A673 (cell line): ENCODE data around the gene ANO2. TPM values are rescaled to one million over a fixed set of nuclear protein-coding genes. Genes with fewer than 3 reads are reported as not detected.

Experiments used
- BruUV-seq: library from RNA; stranded (reverse); fragments of 400-500 nt; replicated peaks from 2 replicates; lab custom pipeline; 2021; lab: Mats Ljungman, UMichigan
- CTCF ChIA-PET: fragments of 300-600 bp; sonication (Branson Sonifier 250); formaldehyde crosslinking; loops from one replicate; lab custom pipeline; 2022; ENCODE audit warnings: antibody characterized with exemption; lab: Charles Lee
- POLR2A ChIA-PET: fragments of 300-600 bp; sonication (Branson Sonifier 250); formaldehyde crosslinking; loops from one replicate; lab custom pipeline; 2022; ENCODE audit warnings: antibody characterized with exemption; ENCODE audit not compliant: low non-redundant PET; lab: Charles Lee
- DNase-seq: peaks from one replicate; pipeline ENCODE4 v3.0.0-alpha.2; 2015; ENCODE audit warnings: low spot score
- H3K27ac ChIP-seq: fragments of 200-600 bp; sonication (generic); 2 replicates; pipeline ENCODE4 v1.5.1; 2016; ENCODE audit warnings: mixed run types, low read depth, mild to moderate bottlenecking, mixed read lengths, antibody characterized with exemption, low read length; ENCODE audit not compliant: poor library complexity, severe bottlenecking
- H3K27me3 ChIP-seq: fragments of 200-600 bp; sonication (generic); replicated peaks from 2 replicates; pipeline ENCODE4 v1.6.1; 2017; ENCODE audit warnings: mixed run types, low read depth, mild to moderate bottlenecking, mixed read lengths, antibody characterized with exemption, low read length; ENCODE audit not compliant: insufficient read depth, poor library complexity
- H3K36me3 ChIP-seq: fragments of 200-600 bp; sonication (generic); 2 replicates; pipeline ENCODE4 v1.6.1; 2016; ENCODE audit warnings: mixed run types, mild to moderate bottlenecking, mixed read lengths, antibody characterized with exemption, low read length; ENCODE audit not compliant: insufficient read depth, poor library complexity, severe bottlenecking
- H3K4me1 ChIP-seq: fragments of 200-600 bp; sonication (generic); 2 replicates; pipeline ENCODE4 v1.6.1; 2017; ENCODE audit warnings: mixed run types, mild to moderate bottlenecking, mixed read lengths, antibody characterized with exemption, low read length; ENCODE audit not compliant: insufficient read depth, poor library complexity, severe bottlenecking
- H3K4me3 ChIP-seq: fragments of 200-600 bp; sonication (generic); 2 replicates; pipeline ENCODE4 v1.5.1; 2016; ENCODE audit warnings: low read depth, mixed run types, mild to moderate bottlenecking, mixed read lengths, low read length; ENCODE audit not compliant: poor library complexity, severe bottlenecking
- H3K9me3 ChIP-seq: fragments of 200-600 bp; sonication (generic); 2 replicates; pipeline ENCODE4 v1.6.1; 2016; ENCODE audit warnings: mixed run types, low read depth, mild to moderate bottlenecking, mixed read lengths, antibody characterized with exemption, low read length; ENCODE audit not compliant: poor library complexity, severe bottlenecking
- EZH2 ChIP-seq: fragments of 200-600 bp; sonication (generic); IDR thresholded peaks from 2 replicates; pipeline ENCODE4 v1.6.1; 2017; ENCODE audit warnings: borderline replicate concordance, low read depth, mild to moderate bottlenecking, mixed read lengths, antibody characterized with exemption, low read length; ENCODE audit not compliant: poor library complexity, severe bottlenecking
- intact Hi-C: fragments of 100-400 bp; cut with micrococcal nuclease; formaldehyde crosslinking; loops from one replicate; pipeline ENCODE4 v1.10.0; 2022; ENCODE audit not compliant: unreplicated experiment
- total RNA-seq: library from RNA; stranded (reverse); gene quantifications from 2 replicates; pipeline ENCODE4 v1.2.3, GENCODE V29; 2021
- TF ChIP-seq, protein P1 (sequence below): fragments of 300-800, 200-600 bp; sonication (generic); conservative IDR thresholded peaks from 2 replicates; pipeline ENCODE4 v1.5.1; 2017; ENCODE audit warnings: low read depth, mild to moderate bottlenecking, antibody characterized with exemption, low read length, moderate library complexity, mixed read lengths

ANO2 gene
- total RNA-seq, 1 experiment from 2014 or later = not detected

DNA sequence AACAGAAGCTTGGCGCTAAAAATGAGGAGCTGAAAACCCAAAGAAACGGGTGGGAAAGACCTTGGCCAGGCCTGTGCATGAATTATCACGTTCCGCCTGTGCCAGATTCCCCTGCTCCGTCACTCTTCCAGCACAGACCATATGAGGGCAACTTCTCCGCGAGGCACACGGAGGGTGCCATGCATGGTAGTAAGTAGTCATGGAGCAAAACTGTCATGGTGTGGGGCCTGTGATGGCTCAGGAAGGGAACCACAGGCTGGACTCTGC lies 148.2 kb downstream of the ANO2 start:
- POLR2A ChIA-PET = no interaction called here
- no peak for DNase-seq
- no peaks in the 10 kb centered on the region for H3K9me3 ChIP-seq
- no peak overlapping the region for H3K27ac ChIP-seq
- no TSS peak for BruUV-seq
- no peak overlapping the region for H3K4me3 ChIP-seq
- TF ChIP-seq, protein P1, sequence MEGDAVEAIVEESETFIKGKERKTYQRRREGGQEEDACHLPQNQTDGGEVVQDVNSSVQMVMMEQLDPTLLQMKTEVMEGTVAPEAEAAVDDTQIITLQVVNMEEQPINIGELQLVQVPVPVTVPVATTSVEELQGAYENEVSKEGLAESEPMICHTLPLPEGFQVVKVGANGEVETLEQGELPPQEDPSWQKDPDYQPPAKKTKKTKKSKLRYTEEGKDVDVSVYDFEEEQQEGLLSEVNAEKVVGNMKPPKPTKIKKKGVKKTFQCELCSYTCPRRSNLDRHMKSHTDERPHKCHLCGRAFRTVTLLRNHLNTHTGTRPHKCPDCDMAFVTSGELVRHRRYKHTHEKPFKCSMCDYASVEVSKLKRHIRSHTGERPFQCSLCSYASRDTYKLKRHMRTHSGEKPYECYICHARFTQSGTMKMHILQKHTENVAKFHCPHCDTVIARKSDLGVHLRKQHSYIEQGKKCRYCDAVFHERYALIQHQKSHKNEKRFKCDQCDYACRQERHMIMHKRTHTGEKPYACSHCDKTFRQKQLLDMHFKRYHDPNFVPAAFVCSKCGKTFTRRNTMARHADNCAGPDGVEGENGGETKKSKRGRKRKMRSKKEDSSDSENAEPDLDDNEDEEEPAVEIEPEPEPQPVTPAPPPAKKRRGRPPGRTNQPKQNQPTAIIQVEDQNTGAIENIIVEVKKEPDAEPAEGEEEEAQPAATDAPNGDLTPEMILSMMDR = no peak
- no peak for TF ChIP-seq EZH2
- no peaks in the 10 kb centered on the region for H3K4me1 ChIP-seq
- intact Hi-C loops = loop anchor here (5.0 kb wide), 1 partner anchor 50 kb away; no protein-coding TSS in a partner anchor
- CTCF ChIA-PET = interaction anchor here (1.2 kb wide), 1 partner anchor 52 kb away, joined by 4 read pairs; no protein-coding TSS in a partner anchor
- peaks cover 8% of the 10 kb centered on the region for H3K27me3 ChIP-seq
- H3K36me3 ChIP-seq = no peaks in the 10 kb centered on the region

- no peak overlapping the region for H3K4me3 ChIP-seq
- intact Hi-C loops = loop anchor here (5.0 kb wide), 1 partner anchor 49 kb away; no protein-coding TSS in a partner anchor
- H3K4me1 ChIP-seq = no peaks in the 10 kb centered on the region
- CTCF ChIA-PET = interaction anchor here (1.2 kb wide), 1 partner anchor 52 kb away, joined by 4 read pairs; no protein-coding TSS in a partner anchor
- H3K27me3 ChIP-seq = peaks cover 7% of the 10 kb centered on the region
- H3K36me3 ChIP-seq = no peaks in the 10 kb centered on the region
- H3K27ac ChIP-seq = no peak overlapping the region
- POLR2A ChIA-PET = no interaction called here
- peak; percentile 47 for DNase-seq
- TF ChIP-seq, protein P1 = peak; percentile 66
- no peak for TF ChIP-seq EZH2
- H3K9me3 ChIP-seq = no peaks in the 10 kb centered on the region
- no TSS peak for BruUV-seq
Measured at GRCh38 chr12:5796171-5796958, 148.7 kb downstream of the ANO2 start.

- no TSS peak for BruUV-seq
- no peak for DNase-seq
- H3K9me3 ChIP-seq = no peaks in the 10 kb centered on the region
- ChIA-PET CTCF (no interaction called here), POLR2A (no interaction called here)
- no peaks in the 10 kb centered on the region for H3K4me1 ChIP-seq
- intact Hi-C loops = no loop called here
- H3K27ac ChIP-seq = no peak overlapping the region
- no peaks in the 10 kb centered on the region for H3K36me3 ChIP-seq
- peaks cover 19% of the 10 kb centered on the region for H3K27me3 ChIP-seq
- TF ChIP-seq, protein P1 = no peak
- TF ChIP-seq EZH2 = no peak
- no peak overlapping the region for H3K4me3 ChIP-seq
Measured at GRCh38 chr12:5794156-5794555, 150.9 kb downstream of the ANO2 start.
